CD1c-positive myeloid dendritic cell (primary cell): ENCODE results near the gene TNFRSF12A.
"Not testable (repeated sequence)": the region's sequence is repeated elsewhere in the genome, so short reads cannot be mapped to it uniquely, and the experiment has no call there.

Experiments used
- DNase-seq: peaks from one replicate; pipeline ENCODE4 v3.0.0-alpha.2; 2016; ENCODE audit errors: extremely low spot score

The TNFRSF12A gene

DNA sequence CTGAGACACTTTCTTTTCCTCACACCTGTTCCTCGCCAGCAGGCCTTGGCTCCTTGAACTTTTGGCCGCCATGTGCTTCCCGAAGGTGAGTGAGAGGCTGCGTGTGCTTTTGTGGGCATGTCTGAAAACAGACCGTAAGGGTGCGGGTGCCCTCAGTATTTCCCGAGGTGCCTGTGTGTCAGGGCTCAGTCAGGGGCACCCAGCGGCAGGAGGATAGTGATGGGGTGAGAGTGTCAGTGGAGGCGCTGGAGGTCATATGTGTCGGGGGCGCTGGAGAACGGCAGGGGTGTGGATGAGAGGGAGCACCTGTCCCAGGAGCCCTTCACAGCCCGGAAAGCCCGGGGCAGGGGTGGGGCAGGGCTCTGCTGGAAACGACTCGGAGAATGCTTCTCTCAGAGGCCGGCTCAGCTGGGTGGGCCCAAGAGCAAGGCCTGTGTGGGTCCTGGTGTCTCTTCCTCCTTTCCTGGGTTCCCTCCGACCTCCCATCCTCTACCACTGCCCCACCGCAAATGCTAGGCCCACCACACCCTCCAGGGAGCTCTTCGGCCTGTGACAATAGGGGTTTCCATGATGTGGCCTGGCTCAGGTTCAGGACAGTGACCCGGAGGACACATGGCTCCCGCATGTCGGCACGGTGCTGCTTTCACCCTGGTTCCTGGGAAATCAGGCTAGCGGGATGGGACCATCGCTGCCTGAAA lies 45.7 kb downstream of the TNFRSF12A start:
- no peak for DNase-seq

DNA sequence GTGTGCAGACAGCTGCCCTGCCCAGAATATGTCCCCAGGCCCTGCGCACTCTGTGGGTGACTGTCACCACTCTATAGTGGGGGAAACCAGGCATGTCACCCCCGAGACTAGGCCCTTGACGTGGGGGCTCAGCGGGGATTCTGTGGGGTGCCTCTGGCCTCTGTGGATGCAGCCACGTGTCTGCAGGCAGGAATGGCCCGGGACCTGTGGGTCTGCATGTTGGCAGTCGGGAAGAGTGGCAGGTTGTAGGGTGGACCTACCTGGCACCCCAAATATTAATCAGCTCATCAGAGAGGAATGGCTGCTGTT lies 46.2 kb downstream of the TNFRSF12A start:
- no peak for DNase-seq

DNA sequence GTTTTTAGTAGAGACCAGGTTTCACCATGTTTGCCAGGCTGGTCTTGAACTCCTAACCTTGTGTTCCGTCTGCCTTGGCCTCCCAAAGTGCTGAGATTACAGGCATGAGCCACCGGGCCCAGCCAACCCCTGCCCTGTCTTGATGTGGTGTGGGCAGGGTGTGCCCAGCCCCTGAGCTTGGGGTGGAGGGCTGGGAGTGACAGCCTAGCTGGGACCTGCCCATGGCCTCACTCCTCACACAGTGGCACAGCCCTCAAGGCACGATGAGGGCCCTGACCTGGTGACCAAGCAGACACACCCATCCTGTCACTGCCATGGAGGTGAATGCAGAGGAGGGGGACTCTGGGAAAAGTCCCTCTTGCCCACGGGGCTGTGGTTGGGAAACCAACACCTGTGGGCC lies 48.3 kb downstream of the TNFRSF12A start:
- DNase-seq: no peak

DNA sequence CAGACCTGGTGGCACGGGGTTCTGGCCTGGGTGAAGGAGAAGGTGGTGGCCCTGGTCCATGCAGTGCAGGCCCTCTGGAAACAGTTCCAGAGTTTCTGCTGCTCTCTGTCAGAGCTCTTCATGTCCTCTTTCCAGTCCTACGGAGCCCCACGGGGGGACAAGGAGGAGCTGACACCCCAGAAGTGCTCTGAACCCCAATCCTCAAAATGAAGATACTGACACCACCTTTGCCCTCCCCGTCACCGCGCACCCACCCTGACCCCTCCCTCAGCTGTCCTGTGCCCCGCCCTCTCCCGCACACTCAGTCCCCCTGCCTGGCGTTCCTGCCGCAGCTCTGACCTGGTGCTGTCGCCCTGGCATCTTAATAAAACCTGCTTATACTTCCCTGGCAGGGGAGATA lies 49.0 kb downstream of the TNFRSF12A start:
- DNase-seq: not testable (repeated sequence)

DNA sequence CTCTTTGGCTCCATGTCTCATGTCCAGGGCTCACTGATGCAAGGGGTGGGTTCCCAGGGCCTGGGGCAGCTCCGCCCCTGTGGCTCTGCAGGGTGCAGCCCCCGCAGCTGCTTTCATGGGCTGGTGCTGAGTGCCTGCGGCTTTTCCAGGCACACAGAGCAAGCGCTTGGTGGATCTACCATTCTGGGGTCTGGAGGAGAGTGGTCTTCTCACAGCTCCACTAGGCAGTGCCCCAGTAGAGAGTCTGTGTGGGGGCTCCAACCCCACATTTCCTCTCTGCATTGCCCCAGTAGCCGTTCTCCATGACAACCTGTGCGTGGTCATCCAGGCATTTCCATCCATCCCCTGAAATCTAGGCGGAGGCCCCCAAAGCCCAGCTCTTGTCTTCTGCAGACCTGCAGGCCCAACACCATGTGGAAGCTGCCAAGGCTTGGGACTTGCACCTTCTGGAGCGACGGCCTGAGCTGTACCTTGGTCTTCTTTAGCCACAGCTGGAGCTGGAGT lies 50.5 kb downstream of the TNFRSF12A start:
- no peak for DNase-seq

DNA sequence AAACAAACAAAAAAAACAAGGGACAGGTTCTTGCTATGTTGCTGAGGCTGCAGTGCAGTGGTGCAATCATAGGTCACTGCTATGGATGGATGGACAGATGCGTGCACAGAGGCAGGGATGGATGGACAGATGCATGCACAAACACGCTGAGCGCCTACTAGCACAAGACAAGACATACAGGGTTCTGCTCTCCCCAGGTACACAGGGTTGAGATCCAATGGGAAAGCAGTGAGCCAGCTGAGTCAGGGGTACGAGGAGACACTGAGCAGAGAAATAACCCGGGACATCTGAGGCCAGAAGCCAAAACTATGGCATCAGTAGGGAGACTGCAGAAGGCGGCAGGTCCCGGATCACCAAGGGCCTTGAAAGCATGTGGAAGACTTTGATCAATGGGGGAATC lies 51.5 kb downstream of the TNFRSF12A start:
- no peak for DNase-seq
